ENCODE measurements around the gene TAS1R1.

Gene TAS1R1
- total RNA-seq: 0 to 0.04 reads per million in 2 donors

DNA sequence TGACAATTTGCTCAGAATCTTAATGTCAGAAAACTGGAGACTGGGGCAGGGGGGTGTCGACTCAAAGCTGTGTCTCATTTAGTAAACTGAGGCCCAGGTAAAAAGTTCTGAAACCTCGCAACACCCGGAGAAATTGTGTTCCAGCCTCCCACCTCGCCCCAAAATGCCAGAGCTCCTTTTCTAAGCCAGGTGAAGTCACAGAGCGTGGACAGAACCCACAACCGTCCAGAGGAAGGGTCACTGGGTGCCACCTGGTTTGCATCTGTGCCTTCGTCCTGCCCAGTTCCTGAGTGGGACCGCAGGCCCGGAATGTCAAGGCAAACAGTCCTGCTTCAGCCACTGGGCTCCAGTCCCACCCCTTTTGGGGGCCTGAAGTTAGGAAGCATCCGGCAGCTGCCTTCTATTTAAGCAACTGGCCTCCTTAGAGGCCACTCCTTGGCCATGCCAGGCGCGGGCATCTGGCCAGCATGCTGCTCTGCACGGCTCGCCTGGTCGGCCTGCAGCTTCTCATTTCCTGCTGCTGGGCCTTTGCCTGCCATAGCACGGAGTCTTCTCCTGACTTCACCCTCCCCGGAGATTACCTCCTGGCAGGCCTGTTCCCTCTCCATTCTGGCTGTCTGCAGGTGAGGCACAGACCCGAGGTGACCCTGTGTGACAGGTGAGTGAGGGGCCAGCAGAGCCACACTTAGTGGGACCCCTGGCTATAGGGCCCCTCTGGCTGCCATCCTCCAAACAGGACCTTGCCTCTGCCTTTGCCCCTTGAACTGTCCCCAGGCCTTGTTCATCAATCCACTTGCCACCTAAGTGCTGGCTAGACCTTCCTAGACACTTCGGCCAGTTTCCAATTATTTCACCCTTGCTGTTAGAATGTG, at the start of gene TAS1R1:
TSS of gene TAS1R1 (plus strand) at position 401 of the 872 bp plus-strand sequence. CDS start at position 468, 67 bp downstream.
- no peak for DNase-seq

DNA sequence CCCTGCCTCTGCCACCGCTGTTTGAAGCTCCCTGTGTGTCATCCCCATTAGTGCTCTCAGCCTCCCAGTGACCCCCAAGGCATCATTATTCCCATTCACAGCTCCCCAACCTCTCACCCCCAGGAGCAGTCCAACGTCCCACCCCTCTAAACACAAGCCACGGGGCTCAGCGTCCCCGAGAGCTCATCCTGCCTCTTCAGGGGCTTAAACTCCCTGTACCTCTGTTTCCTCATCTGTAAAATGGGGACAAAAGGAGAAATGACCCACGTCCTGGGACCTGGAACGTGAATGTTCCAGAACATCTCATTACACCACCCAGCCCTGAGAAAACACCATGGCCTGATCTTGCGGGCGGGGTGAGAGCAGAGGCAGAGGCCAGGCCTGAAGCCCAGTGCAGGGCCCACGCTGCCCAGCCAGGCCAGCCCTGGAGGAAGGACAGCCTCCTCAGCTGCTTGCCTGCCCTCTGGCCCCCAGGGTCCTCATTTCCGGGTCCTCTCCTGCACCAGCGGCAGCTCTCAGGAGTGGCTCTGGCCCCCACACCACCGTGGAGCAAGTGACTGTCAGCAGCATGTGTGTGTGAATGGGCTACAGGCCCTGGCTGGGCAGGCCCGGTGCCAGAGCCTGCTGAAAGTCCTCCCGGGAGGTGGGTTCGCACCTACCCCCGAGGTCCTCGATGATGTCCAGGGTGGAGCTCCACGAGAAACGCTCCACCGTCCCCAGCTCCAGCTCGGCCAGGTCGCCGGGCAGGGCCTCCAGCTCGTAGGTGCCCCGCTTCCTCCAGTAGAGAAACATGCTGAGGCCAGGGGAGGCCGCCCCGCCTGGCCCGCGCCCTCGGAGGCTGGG, 49.5 kb upstream of the TAS1R1 start:
- DNase-seq: no peak

DNA sequence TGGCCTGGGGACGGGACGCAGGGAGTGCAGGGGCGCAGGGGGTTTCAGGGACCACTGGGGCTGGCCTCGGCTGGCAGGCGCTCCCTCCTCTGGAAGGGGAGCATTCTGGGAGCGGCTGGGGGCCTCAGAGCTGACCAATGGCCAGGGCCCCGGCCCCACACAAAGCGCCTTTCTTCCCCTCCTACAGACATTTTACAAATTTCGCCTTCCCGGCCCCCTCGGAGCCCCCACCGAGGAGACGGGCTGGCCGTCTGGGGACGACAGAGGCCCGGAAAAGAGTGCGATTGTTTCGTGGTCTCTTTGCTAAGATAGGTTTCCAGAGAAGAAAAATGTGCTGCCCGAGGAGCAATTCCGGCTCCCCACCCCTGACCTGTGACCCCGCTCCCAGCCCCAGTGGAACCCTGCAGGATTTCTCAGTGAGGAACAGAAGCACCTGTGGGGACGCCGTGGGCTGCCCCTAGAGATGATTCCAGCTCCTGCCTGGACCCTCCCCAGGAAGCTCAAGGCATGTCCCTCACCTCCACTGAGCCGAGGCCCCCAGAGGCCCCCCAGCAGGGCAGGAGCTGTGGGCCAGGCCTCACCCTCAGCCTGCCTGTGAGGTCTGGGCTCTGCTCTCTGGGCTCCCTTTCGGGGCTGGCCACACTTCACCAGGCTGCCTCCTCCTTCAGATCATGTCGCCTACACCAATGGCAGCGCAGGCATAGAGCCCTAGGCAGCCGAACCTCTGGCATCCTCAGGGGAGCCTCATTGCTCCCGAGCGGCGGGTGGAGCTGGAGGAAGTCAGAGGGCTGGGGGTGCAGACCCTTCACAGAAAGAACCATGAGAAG, 48.7 kb upstream of the TAS1R1 start:
- DNase-seq: no peak

DNA sequence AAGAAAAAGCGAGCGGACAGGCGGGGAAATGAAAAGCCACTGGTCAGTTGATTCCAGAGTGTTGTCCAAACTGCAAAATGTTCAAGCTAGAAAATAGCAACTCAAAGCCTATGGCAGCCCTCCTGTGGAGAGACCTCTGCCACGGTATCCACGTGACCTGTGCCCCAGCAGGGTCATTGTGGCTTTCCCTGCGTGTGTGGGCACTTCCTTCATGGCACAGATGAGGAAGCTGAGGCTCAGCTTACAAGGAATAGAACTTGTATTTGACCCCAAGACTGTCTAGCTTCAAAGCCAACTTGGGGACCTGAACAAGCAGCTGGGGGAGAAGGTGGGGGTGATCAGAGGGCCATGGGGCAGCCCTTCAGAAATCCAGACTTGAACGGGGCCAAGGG, 48.1 kb upstream of the TAS1R1 start:
- DNase-seq: no peak

DNA sequence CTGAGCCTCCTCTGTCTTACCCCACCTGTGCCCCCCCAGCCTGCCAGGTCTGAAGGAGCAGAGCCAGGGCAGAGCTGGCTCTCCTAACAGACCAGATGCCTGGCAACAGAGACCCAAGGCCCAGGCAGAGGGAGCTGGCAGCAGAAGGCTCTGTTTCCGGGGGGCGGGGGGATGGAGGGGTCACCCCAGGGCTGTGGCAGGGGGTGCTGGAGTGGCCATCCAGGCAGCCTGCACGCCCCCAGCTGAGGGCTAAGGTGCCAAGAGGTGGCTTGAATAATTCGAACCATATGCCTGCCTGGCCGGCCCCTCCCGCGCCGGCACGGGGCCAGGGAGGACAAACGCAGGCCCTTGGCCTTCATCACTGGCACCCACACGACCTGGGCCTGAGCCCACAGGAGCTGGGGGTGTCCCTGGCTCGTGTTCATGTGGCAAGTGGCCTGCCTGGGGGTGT, 47.6 kb upstream of the TAS1R1 start:
- no peak for DNase-seq

DNA sequence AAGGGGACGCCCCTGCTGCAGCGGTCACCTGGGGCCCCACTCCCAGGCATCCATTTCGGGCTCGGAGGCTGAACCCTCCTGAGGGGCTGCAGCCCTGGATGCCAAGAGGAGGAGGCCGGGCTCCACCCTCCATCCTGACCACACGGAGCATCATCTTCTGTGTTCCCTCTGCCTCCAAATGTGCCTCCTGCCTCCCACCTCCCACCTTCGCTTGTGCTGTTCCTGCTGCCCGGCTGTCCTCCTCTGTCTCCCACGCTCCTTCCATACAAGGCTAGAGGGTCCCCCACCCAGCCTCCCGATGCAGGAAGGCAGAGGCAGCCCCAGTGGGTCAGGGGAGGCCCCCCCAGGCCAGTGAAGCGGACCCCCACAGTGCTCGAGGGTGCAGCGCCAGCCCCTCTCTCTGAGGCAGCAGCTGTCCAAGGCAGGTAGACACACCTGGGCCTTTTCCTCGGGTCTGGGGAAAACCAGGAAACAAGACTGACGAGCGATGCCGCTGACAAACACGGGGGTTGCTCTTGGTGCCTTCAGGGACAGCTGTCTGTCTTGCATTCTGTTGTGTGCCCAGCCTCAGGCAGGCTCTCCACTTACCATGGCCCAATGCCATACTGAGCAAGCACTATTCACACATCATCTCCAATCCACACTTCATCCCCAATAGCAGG, 46.8 kb upstream of the TAS1R1 start:
- no peak for DNase-seq

DNA sequence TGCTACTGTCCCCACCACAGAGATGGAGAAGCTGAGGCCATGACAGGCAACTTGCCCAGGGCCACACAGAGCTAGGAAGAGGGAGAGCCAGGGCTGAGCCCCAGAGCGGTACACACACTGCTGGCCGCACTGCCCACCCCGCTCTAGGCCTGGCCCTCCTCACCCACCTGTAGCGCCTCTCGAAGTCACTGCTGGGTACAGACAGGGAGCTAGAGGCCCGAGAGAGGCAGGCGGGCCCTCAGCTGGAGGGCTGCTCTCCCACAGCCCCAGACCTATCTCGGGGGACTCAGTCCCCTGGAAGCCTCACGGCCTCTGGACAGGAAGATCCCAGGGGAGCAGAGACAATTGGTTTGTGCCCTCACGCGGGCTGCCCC, 46.3 kb upstream of the TAS1R1 start:
- no peak for DNase-seq

DNA sequence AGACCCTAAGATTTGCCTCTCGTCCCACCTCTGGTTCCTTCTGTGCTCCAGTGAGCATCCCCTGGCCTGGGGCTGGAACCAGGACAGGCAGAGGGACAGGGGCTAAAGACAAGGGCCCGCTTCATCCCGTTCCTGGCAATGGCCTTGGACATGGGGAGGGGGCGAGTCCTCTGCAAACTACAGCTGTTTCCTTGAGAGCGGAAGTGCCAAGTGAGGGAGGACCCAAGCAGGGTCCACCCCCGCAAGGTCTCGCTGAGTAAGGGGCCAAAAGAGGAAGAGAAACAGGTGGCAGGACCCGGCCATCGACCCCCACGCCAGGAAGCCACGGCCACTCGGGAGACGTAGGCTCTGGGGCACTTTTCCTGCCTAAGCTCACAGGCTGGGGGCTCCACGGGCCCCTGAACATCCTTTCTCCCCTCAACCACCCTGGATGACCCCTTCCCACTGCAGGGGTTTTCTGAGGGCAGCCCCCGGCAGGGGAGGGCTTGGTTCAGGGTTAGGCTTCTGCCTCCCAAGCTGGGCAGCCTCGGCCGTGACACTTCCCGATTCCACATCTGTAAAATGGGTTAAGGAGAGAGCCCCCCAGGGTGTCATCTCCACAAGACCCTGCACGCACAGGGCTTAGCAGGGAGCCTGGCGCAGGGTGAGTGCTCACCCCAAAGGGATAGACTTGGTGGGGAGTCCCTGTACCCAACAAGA, 45.7 kb upstream of the TAS1R1 start:
- no peak for DNase-seq

DNA sequence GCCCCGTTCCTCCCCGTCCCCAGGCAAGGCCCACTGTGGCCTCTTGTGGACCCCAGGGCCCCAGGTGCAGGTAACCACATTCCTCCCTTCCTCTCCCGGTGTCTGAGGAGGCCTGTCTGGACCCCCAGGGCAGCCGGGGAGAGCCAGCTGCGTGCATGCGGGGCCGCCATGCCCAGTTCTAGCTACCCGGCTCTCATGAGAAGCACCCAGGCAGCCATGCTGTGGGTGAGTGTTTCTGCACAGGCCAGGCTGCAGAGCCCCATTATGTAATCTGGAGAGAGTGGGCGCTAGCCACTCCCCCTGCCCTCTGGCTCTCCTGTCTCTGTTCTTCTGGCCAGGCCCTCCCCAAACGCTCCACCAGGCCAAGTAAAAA, 45.2 kb upstream of the TAS1R1 start:
- DNase-seq: no peak

DNA sequence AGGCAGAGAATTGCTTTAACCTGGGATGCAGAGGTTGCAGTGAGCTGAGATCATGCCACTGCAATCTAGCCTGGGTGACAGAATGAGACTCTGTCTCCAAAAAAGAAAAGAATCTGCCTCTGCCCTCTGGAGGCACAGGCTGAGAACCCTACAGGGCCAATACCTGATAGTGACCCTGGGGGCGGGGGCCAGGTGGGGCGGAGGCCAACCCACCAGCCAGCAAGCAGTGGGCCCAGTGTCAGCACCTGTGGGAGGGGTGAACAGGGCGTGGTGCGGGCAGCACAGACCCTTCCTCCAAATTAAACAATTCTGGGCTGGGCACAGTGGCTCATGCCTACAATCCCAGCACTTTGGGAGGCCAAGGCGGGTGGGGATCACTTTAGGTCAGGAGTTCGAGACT, 44.6 kb upstream of the TAS1R1 start:
- DNase-seq: no peak

DNA sequence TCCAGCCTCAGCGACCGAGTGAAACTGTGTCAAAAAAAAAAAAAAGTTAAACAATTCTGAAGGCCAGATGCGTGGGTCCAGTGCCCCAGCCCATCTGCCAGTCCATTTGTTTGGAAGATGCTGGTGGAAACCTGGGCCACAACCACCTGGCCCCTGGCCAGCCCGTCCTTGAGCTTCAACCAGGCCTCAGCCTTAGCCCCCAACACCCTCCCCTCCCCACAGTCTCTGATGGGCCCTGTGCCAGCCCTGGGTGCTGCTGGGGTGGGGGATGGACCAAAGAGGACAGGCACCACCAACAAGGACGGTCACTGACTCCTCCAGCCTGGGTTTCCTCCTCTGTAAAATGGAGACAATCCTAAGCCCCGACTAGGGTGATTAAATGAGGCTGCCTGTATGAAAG, 44.1 kb upstream of the TAS1R1 start:
- no peak for DNase-seq

DNA sequence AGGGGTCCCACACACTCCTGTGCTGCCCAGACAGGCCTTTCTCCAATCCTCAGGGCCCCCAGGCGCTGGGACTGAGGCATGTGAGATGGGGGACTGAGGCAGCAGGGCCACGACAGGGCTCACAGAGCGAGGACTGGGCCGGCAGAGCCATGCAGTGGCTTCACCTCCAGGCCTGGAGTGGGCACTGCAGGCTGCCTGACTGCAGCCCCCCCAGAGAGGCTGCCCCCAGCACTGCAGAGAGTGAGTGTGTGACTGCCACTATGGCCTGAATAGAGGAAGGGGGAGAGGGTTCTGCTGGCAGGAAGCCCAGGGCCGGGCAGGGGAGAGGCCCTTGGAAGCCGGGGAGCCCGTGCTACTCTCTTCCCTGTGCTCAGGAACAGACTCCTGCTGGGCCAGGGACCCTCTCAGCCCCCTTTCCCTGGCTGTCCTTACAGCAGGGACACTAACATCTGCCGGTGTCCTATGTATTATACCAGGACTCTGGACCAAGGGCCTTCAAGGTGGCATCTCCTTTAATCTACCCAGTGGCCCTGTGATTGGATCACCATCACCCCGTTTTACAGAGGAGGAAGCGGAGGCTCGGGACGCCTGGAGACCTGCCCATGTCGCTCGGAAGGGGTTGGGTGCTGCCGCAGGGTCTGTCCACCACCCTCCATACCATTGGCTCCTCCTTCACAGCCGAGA, 43.4 kb upstream of the TAS1R1 start:
- no peak for DNase-seq

DNA sequence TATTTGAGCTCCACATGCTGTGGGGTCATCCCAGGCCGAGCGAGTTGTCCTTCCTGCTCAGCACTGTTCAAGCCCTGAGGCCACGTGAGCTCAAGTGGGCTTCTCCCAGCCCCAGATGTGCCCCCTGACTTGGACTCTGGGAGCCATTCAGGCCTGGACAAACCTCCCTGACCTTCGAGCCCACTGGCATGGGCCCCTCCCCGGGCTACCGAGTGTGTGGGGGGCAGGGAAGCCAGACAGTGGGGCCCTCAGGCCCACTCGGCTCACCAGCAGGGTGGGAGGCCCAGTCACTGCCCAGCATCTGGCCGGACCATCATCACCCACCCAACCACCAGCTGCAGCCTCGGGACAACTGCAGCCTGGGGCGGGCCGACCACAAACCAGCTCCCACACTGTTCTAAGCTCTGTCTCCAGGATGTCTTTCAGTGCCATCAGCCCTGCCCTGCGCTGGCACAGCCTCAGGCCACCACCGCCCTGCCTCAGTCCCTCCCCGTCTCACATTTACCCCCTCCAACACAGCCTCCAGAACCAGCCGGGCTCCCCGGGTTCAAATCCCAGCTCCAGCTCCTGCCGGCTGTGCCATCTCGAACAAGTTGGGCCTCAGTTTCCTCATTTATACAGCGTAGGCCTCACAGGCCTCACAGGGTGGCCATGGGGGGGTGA, 42.7 kb upstream of the TAS1R1 start:
- DNase-seq: no peak

DNA sequence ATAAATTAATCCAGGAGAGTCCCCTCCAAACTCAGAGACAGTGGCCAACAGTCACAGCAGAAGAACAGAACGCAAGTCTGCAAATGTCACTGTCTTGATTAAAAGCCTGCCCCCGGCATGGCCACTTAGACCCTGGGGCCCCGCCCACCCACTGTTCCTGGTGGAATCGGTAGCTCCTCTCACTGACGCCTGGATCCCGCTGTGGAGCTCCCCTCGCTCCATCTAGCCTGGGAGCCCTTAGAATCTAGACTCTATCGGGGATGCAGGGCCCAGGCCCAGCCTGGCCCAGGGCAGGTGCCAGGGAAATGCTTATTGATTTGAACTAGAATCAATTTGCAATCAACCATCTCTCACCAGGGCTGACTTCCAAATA, 42.2 kb upstream of the TAS1R1 start:
- DNase-seq: no peak

DNA sequence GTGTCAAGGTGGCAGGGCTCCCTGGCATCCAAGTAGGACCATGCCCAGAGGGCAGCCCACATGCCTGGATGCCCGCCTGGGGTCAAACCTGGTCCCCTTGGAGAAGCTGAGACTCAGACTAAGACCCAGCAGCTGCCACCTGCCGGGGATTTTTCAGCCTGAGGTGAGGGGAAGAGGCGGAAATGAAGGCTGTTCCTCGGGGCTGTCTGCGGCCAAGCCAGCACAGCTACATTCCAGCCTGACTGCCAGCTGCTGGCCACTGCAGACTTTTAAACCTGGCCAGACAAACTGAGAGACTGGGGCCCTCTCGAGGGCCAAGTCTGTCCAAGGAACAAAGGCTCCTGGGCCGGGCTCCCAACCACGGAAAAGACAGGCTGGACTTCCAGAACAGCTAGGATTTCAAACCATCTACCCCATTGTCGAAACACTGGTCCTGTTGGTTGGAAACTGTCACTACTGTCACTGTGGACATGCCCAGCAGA, 41.7 kb upstream of the TAS1R1 start:
- no peak for DNase-seq

DNA sequence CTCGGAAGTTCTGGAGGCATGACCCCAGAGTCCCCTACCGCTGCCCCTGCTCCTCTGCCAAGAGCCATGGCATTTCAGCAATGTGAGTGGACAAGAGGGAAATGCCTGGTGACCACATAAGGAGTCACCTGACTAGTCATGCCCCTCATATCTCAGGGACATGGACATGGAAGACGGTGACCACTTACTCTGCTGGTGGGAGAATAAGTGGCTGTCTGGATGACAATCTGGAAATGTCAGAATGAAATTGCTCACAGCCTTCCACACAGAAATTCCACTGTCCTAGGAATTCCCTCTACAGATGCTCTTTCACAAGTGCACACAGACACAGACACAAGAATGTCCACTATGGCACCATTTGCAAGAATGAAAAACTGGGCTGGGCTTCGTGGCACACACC, 39.3 kb upstream of the TAS1R1 start:
- DNase-seq: no peak

DNA sequence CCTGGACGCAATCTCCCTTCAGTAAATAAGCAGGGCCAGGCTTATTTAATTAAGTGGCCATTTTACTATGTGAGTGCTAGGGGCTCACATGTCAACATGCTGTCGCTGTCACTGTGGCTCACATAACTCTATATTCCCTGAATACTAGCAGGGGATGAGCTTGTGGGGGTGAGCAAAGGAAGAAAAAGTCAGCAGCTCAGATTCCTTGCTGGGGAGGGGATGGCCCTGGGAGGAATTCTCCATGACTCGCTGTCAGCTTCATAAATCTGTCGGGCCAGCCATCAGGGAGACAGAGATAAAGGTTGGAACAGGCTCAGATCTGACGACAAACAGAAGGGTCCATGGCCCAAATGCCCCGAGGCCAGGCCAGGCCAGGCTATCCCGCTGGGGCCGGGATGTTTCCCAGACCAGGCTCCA, 37.7 kb upstream of the TAS1R1 start:
- no peak for DNase-seq

DNA sequence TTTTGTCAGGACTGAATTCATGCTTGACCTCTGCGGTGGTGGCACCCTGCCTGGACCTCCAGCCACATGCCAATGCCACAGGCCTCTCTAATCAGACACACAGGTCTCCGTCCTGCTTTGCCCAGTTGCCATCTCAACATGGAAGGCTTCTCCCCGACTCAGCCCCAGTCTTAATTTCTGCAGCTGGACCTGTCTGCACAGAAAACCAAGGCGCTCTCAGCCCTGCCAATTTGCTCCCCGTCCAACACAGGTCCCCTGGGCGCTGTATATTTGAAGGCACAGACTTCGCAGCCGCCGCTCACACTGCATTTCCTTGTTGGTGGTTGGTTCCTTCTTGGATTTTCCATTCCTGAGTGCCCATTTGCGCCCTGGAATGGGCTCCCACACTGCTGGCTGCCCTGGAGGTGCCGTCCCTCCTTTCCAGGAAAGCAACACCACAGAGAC, 35.6 kb upstream of the TAS1R1 start:
- DNase-seq: no peak

DNA sequence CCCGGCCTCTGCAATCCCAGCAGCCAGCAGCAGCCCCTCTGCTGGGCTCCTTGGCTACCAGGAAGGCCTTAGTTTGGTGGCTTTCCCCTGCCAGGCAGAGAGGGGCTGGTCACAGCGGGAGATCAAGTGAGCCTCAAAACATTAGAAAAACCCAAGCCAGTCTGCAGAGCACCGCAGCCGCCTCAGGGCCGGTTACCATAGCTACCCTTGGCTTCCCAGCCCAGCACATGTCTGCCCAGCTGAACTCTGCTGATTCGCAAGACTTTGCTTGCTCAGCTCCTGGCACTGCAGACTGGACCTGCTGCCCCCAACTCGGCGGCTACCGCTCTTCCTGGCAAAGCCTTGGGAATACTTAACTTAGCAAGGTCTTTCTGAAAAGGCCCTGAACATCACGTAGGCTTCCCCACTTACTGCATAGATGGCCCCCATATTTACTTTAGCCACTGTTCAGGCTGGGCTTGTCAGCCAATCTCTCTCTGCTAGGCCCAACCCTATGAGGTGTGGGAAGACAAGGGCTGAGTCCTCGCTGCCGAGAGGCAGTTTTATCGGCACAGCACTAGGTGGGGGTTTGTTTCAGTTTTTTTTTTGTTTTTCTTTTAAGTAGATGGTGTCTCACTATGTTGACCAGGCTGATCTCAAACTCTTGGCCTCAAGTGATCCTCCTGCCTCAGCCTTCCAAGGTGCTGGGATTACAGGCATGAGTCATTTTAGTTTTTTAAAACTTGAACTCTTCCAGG, 35.0 kb upstream of the TAS1R1 start:
- DNase-seq: no peak

DNA sequence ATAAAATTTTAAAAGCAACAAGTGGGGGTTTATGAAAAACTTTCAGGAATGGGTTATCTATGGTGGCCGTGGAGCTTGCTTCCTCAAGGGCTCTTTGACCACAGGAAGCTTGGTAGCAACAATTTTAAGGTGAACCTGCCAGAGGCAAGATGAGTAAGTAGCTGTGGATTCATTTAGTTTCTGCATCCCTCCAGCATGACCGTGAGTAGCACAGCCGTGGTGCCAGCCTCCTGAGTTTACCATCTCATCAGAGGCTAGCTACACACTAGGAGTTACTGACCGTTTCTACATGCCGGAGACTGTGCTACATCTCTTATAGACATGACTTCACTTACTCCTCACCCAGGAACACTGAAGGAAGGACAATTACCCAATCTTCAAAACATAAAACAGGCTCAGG, 33.6 kb upstream of the TAS1R1 start:
- DNase-seq: no peak

Data from activated gamma-delta T cell (primary cell).